BJ (cell line): Measurements from ENCODE around the gene NTSR1. TPM values are rescaled to one million over a fixed set of nuclear protein-coding genes. Genes with fewer than 3 reads are reported as not detected.
A peak's percentile ranks its signal among the peaks of the same experiment; 100 is the strongest.

Experiments
- CTCF ChIA-PET: fragments of 350-600 bp; formaldehyde crosslinking; extraction: SDS; loops from one replicate; lab custom pipeline; 2021; ENCODE audit warnings: antibody characterized with exemption, inconsistent platforms; lab: Yijun Ruan, JAX
- POLR2A ChIA-PET: fragments of 300-600 bp; sonication (Branson Sonifier 250); formaldehyde crosslinking; extraction: SDS; loops from one replicate; lab custom pipeline; 2021; ENCODE audit warnings: antibody characterized with exemption; lab: Charles Lee
- DNase-seq: peaks from one replicate; pipeline ENCODE4 v3.0.0-alpha.2; 2011; ENCODE audit warnings: low read depth
- H3K27me3 ChIP-seq: 2 replicates; pipeline ENCODE4 v1.6.0; 2011; ENCODE audit warnings: low read length; ENCODE audit not compliant: control insufficient read depth, insufficient read depth
- H3K36me3 ChIP-seq: 2 replicates; pipeline ENCODE4 v1.5.1; 2011; ENCODE audit warnings: low read length; ENCODE audit not compliant: control insufficient read depth, insufficient read depth
- H3K4me3 ChIP-seq: 2 replicates; pipeline ENCODE4 v1.5.1; 2011; ENCODE audit warnings: low read depth, mild to moderate bottlenecking, control low read depth, low read length
- CTCF ChIP-seq: IDR thresholded peaks from 2 replicates; pipeline ENCODE4 v1.5.1; 2011; ENCODE audit warnings: low read depth, mild to moderate bottlenecking, control low read depth, inconsistent platforms, low read length, moderate library complexity; ENCODE audit not compliant: insufficient read depth
- polyA plus RNA-seq: library from polyadenylated mRNA; depleted of rRNA; stranded (reverse); fragments of >200 nt; gene quantifications from 2 replicates; pipeline ENCODE4 v1.2.3, GENCODE V29; 2011

Gene NTSR1
- polyA plus RNA-seq, 1 experiment = 0.05 TPM

DNA sequence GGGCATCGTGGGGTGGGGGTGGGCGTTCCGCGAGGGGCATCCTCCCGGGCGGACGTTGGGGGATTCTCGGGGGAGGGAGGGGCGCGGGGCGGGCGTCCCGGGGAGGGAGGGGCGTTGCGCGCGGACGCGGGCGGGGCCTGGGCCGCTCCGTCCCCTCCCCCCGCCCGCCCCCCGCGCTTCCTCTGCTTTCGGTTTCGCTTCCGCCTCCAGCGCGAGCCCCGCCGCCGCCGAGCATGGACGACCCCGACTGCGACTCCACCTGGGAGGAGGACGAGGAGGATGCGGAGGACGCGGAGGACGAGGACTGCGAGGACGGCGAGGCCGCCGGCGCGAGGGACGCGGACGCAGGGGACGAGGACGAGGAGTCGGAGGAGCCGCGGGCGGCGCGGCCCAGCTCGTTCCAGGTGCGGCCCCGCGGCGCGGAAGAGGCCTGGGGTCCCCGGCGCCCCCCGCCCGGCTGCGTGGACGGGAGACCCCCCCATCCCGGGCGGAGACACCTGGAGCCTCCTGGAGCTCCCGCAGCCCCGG, 96.1 kb downstream of the NTSR1 start, which contains the start of gene OGFR:
OGFR (plus strand) TSS at position 209 of the 528 bp plus-strand sequence; CDS start at position 234, 25 bp downstream.
- POLR2A ChIA-PET = no interaction called here
- no peak for TF ChIP-seq CTCF
- H3K36me3 ChIP-seq = peaks cover 26% of the 10 kb centered on the region
- peak within 1 kb of the TSS; percentile 93 for H3K4me3 ChIP-seq
- CTCF ChIA-PET = interaction anchor here (1.2 to 1.3 kb wide), 2 partner anchors 11 to 137 kb away, joined by 3 read pairs; no protein-coding TSS in a partner anchor
- H3K27me3 ChIP-seq = no peaks in the 10 kb centered on the region
- DNase-seq = no peak

- no peaks in the 10 kb centered on the region for H3K27me3 ChIP-seq
Observed at GRCh38 chr20:62805155-62805710, 96.6 kb downstream of the NTSR1 start.

GRCh38 chr20:62805711-62806382, 97.2 kb downstream of the NTSR1 start:
- H3K27me3 ChIP-seq = no peaks in the 10 kb centered on the region
- ChIA-PET CTCF (interaction anchor here (0.6 to 1.4 kb wide), 3 partner anchors 10 to 306 kb away, joined by 3 to 5 read pairs (median 3); no protein-coding TSS in a partner anchor), POLR2A (no interaction called here)
- peak overlapping the region; percentile 93 for H3K4me3 ChIP-seq
- H3K36me3 ChIP-seq = peaks cover 33% of the 10 kb centered on the region
- TF ChIP-seq CTCF = no peak
- DNase-seq = no peak

More at GRCh38 chr20:62805155-62805710, 96.6 kb downstream of the NTSR1 start:
- Histone ChIP-seq H3K4me3 (peak overlapping the region; percentile 93), H3K36me3 (peaks cover 29% of the 10 kb centered on the region)
- DNase-seq = no peak
- POLR2A ChIA-PET = no interaction called here
- CTCF ChIA-PET = interaction anchor here (1.2 to 1.4 kb wide), 3 partner anchors 10 to 137 kb away, joined by 3 to 5 read pairs (median 3); no protein-coding TSS in a partner anchor
- TF ChIP-seq CTCF = no peak

DNA sequence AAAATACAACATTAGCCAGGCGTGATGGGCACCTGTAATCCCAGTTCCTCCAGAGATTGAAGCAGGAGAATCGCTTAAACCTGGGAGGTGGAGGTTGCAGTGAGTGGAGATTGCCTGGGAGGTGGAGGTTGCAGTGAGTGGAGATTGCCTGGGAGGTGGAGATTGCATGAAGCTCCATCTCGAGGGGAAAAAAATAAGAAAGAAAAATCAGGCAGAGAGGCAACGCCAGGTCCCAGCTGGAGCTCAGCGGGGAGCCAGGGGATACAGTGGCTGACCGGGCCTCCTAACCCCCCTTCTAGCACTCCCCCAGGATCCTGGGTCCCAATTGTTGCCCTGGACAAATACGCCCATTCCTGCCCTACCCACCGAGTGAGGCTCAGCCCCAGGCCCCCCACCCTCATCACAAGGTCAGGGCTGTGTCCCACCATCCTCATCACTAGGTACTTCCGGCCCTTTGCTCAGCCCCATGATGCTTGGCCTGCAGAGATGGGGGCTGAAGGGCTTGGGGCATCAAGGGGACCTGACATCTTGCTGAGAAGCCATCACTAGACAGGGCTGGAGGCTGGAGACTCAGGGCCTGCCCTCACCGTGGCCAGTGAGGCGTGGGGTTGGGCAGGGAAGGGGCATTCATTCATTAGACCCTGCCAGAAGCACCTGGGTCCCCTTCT, 97.9 kb downstream of the NTSR1 start:
- POLR2A ChIA-PET = no interaction called here
- no peaks in the 10 kb centered on the region for H3K27me3 ChIP-seq

More for the DNA sequence above, 97.9 kb downstream of the NTSR1 start:
- CTCF ChIA-PET = interaction anchor here (0.6 to 3.2 kb wide), 4 partner anchors 9 to 307 kb away, joined by 3 to 27 read pairs (median 8); partner anchors contain the start of genes COL9A3 and MRGBP
- no peak for DNase-seq
- Histone ChIP-seq H3K4me3 (peak overlapping the region; percentile 93), H3K36me3 (peaks cover 33% of the 10 kb centered on the region)
- no peak for TF ChIP-seq CTCF
